ENCODE data around the gene NPC1.
A peak's percentile ranks its signal among the peaks of the same experiment; 100 is the strongest.
"Not testable (repeated sequence)": the region's sequence is repeated elsewhere in the genome, so short reads cannot be mapped to it uniquely, and the experiment has no call there.

NPC1 gene

GRCh38 chr18:23608211-23608610, 21.9 kb upstream of the NPC1 start:
- no peak for DNase-seq

- no peak for DNase-seq
Measured at GRCh38 chr18:23605941-23606340, 19.6 kb upstream of the NPC1 start.

GRCh38 chr18:23599809-23600208, 13.5 kb upstream of the NPC1 start:
- no peak for DNase-seq

GRCh38 chr18:23596183-23596582, 9.9 kb upstream of the NPC1 start:
- DNase-seq, result no peak

- no peak for DNase-seq
Measured at GRCh38 chr18:23595591-23595990, 9.3 kb upstream of the NPC1 start.

GRCh38 chr18:23593720-23594119, 7.4 kb upstream of the NPC1 start:
- DNase-seq, result no peak

GRCh38 chr18:23592911-23593310, 6.6 kb upstream of the NPC1 start:
- no peak for DNase-seq

- no peak for DNase-seq
Measured at GRCh38 chr18:23591011-23591410, 4.7 kb upstream of the NPC1 start.

GRCh38 chr18:23588836-23589560, 2.7 kb upstream of the NPC1 start:
- no peak for DNase-seq

- no peak for DNase-seq
Measured at GRCh38 chr18:23587220-23587642, 925 bp upstream of the NPC1 start.

GRCh38 chr18:23585897-23586248, 433 bp downstream of the NPC1 start:
- DNase-seq, result no peak

- peak; percentile 28 for DNase-seq
Measured at GRCh38 chr18:23585007-23585871, 1.1 kb downstream of the NPC1 start.

GRCh38 chr18:23584019-23584983, 2.0 kb downstream of the NPC1 start:
- no peak for DNase-seq

- no peak for DNase-seq
Measured at GRCh38 chr18:23583071-23583865, 3.0 kb downstream of the NPC1 start.

- no peak for DNase-seq
Measured at GRCh38 chr18:23580677-23581367, 5.5 kb downstream of the NPC1 start.

GRCh38 chr18:23578891-23579653, 7.2 kb downstream of the NPC1 start:
- DNase-seq, result no peak

GRCh38 chr18:23578067-23578701, 8.1 kb downstream of the NPC1 start:
- DNase-seq, result no peak

GRCh38 chr18:23577521-23577920, 8.8 kb downstream of the NPC1 start:
- DNase-seq, result not testable (repeated sequence)

GRCh38 chr18:23575309-23575651, 11.0 kb downstream of the NPC1 start:
- no peak for DNase-seq

GRCh38 chr18:23574611-23575308, 11.5 kb downstream of the NPC1 start:
- no peak for DNase-seq
